MM.1S (cell line): ENCODE results near the gene PRMT7.

Experiments
- EZH2 ChIP-seq: fragments of 300-600 bp; sonication (generic); optimal IDR thresholded peaks from 2 replicates; pipeline ENCODE3; 2017; ENCODE audit warnings: low read depth, mild to moderate bottlenecking, antibody characterized with exemption, low read length, mixed read lengths
- TF ChIP-seq, protein P1 (sequence below): fragments of 300-600 bp; sonication (generic); IDR thresholded peaks from 2 replicates; pipeline ENCODE4 v1.5.1; 2016; ENCODE audit warnings: antibody characterized with exemption, low read length, mixed read lengths

- TF ChIP-seq EZH2: no peak
- TF ChIP-seq, protein P1, sequence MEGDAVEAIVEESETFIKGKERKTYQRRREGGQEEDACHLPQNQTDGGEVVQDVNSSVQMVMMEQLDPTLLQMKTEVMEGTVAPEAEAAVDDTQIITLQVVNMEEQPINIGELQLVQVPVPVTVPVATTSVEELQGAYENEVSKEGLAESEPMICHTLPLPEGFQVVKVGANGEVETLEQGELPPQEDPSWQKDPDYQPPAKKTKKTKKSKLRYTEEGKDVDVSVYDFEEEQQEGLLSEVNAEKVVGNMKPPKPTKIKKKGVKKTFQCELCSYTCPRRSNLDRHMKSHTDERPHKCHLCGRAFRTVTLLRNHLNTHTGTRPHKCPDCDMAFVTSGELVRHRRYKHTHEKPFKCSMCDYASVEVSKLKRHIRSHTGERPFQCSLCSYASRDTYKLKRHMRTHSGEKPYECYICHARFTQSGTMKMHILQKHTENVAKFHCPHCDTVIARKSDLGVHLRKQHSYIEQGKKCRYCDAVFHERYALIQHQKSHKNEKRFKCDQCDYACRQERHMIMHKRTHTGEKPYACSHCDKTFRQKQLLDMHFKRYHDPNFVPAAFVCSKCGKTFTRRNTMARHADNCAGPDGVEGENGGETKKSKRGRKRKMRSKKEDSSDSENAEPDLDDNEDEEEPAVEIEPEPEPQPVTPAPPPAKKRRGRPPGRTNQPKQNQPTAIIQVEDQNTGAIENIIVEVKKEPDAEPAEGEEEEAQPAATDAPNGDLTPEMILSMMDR: no peak
Observed at GRCh38 chr16:68389006-68389405, 78.2 kb downstream of the PRMT7 start.
